HG03280 (cell line): ENCODE data around the gene KPNA4.
A peak's percentile ranks its signal among the peaks of the same experiment; 100 is the strongest.
"Not testable (repeated sequence)": the region's sequence is repeated elsewhere in the genome, so short reads cannot be mapped to it uniquely, and the experiment has no call there.

Source experiments
- ATAC-seq: cut with Tn5 transposase; IDR thresholded peaks from one replicate; pipeline ENCODE4 v1.9.1; 2021; ENCODE audit warnings: mild to moderate bottlenecking, moderate library complexity; ENCODE audit not compliant: unreplicated experiment

Gene KPNA4

GRCh38 chr3:160573955-160574525 is 8.7 kb upstream of the KPNA4 start:
- not testable (repeated sequence) for ATAC-seq

- no peak for ATAC-seq
These were observed 4.7 kb upstream of the KPNA4 start for GRCh38 chr3:160569894-160570652.

GRCh38 chr3:160568989-160569388 is 3.6 kb upstream of the KPNA4 start:
- no peak for ATAC-seq

- no peak for ATAC-seq
These were observed 2.4 kb upstream of the KPNA4 start for GRCh38 chr3:160567774-160568173.

GRCh38 chr3:160566499-160566898 is 1.1 kb upstream of the KPNA4 start:
- ATAC-seq, result no peak

- peak; percentile 44 for ATAC-seq
These were observed 376 bp downstream of the KPNA4 start for GRCh38 chr3:160564949-160565441.

- ATAC-seq, result no peak
These were observed 986 bp downstream of the KPNA4 start for GRCh38 chr3:160564258-160564911.

GRCh38 chr3:160562952-160563351 is 2.4 kb downstream of the KPNA4 start:
- ATAC-seq, result no peak

- ATAC-seq, result no peak
These were observed 7.8 kb downstream of the KPNA4 start for GRCh38 chr3:160557571-160557970.

GRCh38 chr3:160556141-160556540 is 9.2 kb downstream of the KPNA4 start:
- ATAC-seq, result no peak

- ATAC-seq, result no peak
These were observed 10.4 kb downstream of the KPNA4 start for GRCh38 chr3:160554980-160555379.

GRCh38 chr3:160553827-160554226 is 11.5 kb downstream of the KPNA4 start:
- ATAC-seq, result no peak

GRCh38 chr3:160546727-160547126 is 18.6 kb downstream of the KPNA4 start:
- peak; percentile 49 for ATAC-seq

GRCh38 chr3:160545504-160545871 is 19.9 kb downstream of the KPNA4 start:
- ATAC-seq, result no peak

GRCh38 chr3:160544844-160545503 is 20.4 kb downstream of the KPNA4 start:
- ATAC-seq, result no peak

GRCh38 chr3:160540551-160540950 is 24.8 kb downstream of the KPNA4 start:
- ATAC-seq, result no peak

GRCh38 chr3:160538895-160539294 is 26.5 kb downstream of the KPNA4 start:
- no peak for ATAC-seq

GRCh38 chr3:160537729-160538128 is 27.6 kb downstream of the KPNA4 start:
- no peak for ATAC-seq

GRCh38 chr3:160532371-160532770 is 33.0 kb downstream of the KPNA4 start:
- ATAC-seq, result no peak

GRCh38 chr3:160531311-160531710 is 34.1 kb downstream of the KPNA4 start:
- ATAC-seq, result no peak

- ATAC-seq, result not testable (repeated sequence)
These were observed 49.0 kb downstream of the KPNA4 start for GRCh38 chr3:160516391-160516790.
